GM12875 (cell line): ENCODE measurements around the gene PRKN.

Experiments used
- H3K4me3 ChIP-seq: one replicate; pipeline ENCODE4 v1.5.1; 2011; ENCODE audit warnings: low read depth, low read length, control low read depth
- CTCF ChIP-seq: IDR thresholded peaks from 2 replicates; pipeline ENCODE4 v1.5.1; 2011; ENCODE audit warnings: low read depth, mild to moderate bottlenecking, control low read depth, inconsistent platforms, low read length, moderate library complexity, borderline replicate concordance; ENCODE audit not compliant: insufficient read depth

Gene PRKN

GRCh38 chr6:161408041-161408440, 1319.5 kb downstream of the PRKN start:
- no peak for TF ChIP-seq CTCF
- no peak overlapping the region for H3K4me3 ChIP-seq

- no peak for TF ChIP-seq CTCF
- no peak overlapping the region for H3K4me3 ChIP-seq
These were observed 1320.0 kb downstream of the PRKN start for GRCh38 chr6:161407581-161407980.

GRCh38 chr6:161407115-161407514, 1320.5 kb downstream of the PRKN start:
- no peak overlapping the region for H3K4me3 ChIP-seq
- no peak for TF ChIP-seq CTCF

GRCh38 chr6:161406646-161407045, 1320.9 kb downstream of the PRKN start:
- H3K4me3 ChIP-seq, result no peak overlapping the region
- no peak for TF ChIP-seq CTCF

- no peak overlapping the region for H3K4me3 ChIP-seq
- TF ChIP-seq CTCF, result no peak
These were observed 1322.1 kb downstream of the PRKN start for GRCh38 chr6:161405418-161405817.

- no peak for TF ChIP-seq CTCF
- H3K4me3 ChIP-seq, result no peak overlapping the region
These were observed 1323.8 kb downstream of the PRKN start for GRCh38 chr6:161403717-161404116.

GRCh38 chr6:161401587-161402309, 1325.8 kb downstream of the PRKN start:
- TF ChIP-seq CTCF, result no peak
- H3K4me3 ChIP-seq, result no peak overlapping the region
